ENCODE results near the gene EYS. TPM values are rescaled to one million over a fixed set of nuclear protein-coding genes. Genes with fewer than 3 reads are reported as not detected.
"Not testable (repeated sequence)": the region's sequence is repeated elsewhere in the genome, so short reads cannot be mapped to it uniquely, and the experiment has no call there.

Gene EYS
- total RNA-seq, 2 donors from 2014 or later: 0.18 to 3.5 TPM

DNA sequence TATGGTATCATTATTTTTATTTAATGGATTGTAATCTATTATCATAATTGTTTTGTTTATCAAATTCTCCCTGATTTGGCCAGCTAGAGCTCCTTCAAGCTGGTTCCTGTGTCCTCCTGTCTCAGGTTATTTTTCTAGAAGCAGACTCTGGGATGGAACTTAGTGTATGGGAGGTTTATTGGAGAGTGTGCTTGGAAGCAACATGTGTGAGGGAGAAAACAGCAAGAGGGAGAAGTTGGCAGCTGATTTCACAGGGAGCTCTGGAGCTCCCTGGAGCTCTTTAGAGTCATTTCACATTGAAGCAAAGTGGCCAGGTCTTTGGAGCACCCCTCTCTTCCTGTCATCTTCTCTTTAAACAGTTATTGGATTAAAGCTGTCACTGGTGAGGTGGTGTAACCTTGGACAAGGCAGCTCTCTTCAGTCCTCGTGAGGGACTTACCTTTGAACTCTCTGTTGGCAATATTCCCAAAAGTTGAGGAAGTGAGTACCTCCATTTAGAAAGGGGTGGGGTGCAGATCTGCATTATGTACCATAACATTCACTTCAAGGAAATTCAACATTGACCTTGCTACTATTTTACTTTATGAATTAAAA lies 1967.8 kb downstream of the EYS start:
- Histone ChIP-seq H3K27ac (no peak overlapping the region), H3K27me3 (replicated peaks; ENCODE audit: insufficient read depth) (no peaks in the 10 kb centered on the region), H3K9me3 (no peaks in the 10 kb centered on the region), H3K4me3 (no peak overlapping the region), H3K4me1 (replicated peaks) (no peaks in the 10 kb centered on the region), H3K36me3 (no peaks in the 10 kb centered on the region)
- intact Hi-C loops (cut with DNase I): no loop called here
- TF ChIP-seq POLR2A (IDR thresholded peaks at IDR 0.05): no peak
- no peak for TF ChIP-seq CTCF (IDR thresholded peaks at IDR 0.05)
- no peak for TF ChIP-seq POLR2AphosphoS5 (IDR thresholded peaks at IDR 0.05)
- DNase-seq (ENCODE audit: low spot score): no peak
- WGBS: 33% methylated on average over 1 of the region's 1 CpG

GRCh38 chr6:63738190-63738589 lies 1968.8 kb downstream of the EYS start:
- 98% methylated on average over 2 of the region's 2 CpGs for WGBS
- DNase-seq (ENCODE audit: low spot score); intact Hi-C loops (cut with DNase I); H3K27me3 ChIP-seq (replicated peaks; ENCODE audit: insufficient read depth); H3K36me3 ChIP-seq; H3K9me3 ChIP-seq; H3K4me3 ChIP-seq; H3K4me1 ChIP-seq (replicated peaks); H3K27ac ChIP-seq: not testable (repeated sequence)

DNA sequence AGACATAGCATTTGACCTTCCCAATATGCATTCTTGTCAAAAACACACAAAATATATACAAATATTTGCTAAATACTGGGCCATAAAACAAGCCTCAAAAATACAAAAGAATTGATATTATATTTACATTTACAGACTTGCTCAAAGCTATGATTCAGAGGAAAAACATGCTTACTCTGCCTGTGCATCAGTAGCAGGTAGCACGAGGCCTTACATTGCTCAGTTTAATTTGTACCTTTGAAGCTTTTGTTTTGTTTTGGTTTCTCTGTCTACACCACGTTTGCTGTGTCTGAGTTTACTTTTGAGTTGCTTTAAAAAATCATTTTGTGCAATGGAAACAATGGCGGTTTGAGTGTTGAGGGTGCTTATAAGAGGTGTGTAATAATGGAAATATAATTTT lies 1972.1 kb downstream of the EYS start:
- TF ChIP-seq CTCF (IDR thresholded peaks at IDR 0.05): no peak
- TF ChIP-seq POLR2A (IDR thresholded peaks at IDR 0.05): no peak
- TF ChIP-seq POLR2AphosphoS5 (IDR thresholded peaks at IDR 0.05): no peak
- DNase-seq (ENCODE audit: low spot score): no peak
- H3K27me3 ChIP-seq (replicated peaks; ENCODE audit: insufficient read depth): no peaks in the 10 kb centered on the region
- intact Hi-C loops (cut with DNase I): no loop called here
- H3K27ac ChIP-seq: no peak overlapping the region
- no peaks in the 10 kb centered on the region for H3K9me3 ChIP-seq
- 60% methylated on average over 3 of the region's 3 CpGs for WGBS
- H3K36me3 ChIP-seq: no peaks in the 10 kb centered on the region
- no peaks in the 10 kb centered on the region for H3K4me1 ChIP-seq (replicated peaks)
- H3K4me3 ChIP-seq: no peak overlapping the region

DNA sequence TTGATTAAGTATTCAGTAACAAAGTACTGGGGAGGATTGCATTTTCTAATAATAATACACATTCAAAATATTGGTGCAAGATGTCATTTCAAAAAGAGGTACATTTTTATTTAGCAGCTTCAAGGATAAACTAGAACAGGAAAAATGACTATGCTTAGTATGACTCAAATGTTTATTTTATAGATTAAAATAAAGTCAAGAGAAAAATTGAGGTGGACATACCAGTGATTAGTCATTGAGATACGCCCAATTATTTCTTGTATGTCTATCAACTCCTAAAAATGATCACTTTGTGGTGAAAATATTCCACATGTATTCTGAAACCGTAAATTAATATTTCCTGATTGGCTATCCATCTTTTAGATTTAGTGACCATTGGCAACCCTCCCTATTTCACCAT lies 1974.7 kb downstream of the EYS start:
- DNase-seq (ENCODE audit: low spot score): no peak
- Histone ChIP-seq H3K36me3 (no peaks in the 10 kb centered on the region), H3K27ac (no peak overlapping the region), H3K4me1 (replicated peaks) (no peaks in the 10 kb centered on the region), H3K27me3 (replicated peaks; ENCODE audit: insufficient read depth) (no peaks in the 10 kb centered on the region), H3K4me3 (no peak overlapping the region), H3K9me3 (no peaks in the 10 kb centered on the region)
- WGBS: 95% methylated on average over 2 of the region's 2 CpGs
- intact Hi-C loops (cut with DNase I): no loop called here
- no peak for TF ChIP-seq CTCF (IDR thresholded peaks at IDR 0.05)
- no peak for TF ChIP-seq POLR2A (IDR thresholded peaks at IDR 0.05)
- no peak for TF ChIP-seq POLR2AphosphoS5 (IDR thresholded peaks at IDR 0.05)

GRCh38 chr6:63731930-63732329 lies 1975.1 kb downstream of the EYS start:
- Histone ChIP-seq H3K27me3 (replicated peaks; ENCODE audit: insufficient read depth) (no peaks in the 10 kb centered on the region), H3K9me3 (no peaks in the 10 kb centered on the region), H3K4me1 (replicated peaks) (no peaks in the 10 kb centered on the region), H3K36me3 (no peaks in the 10 kb centered on the region), H3K27ac (no peak overlapping the region), H3K4me3 (no peak overlapping the region)
- no peak for TF ChIP-seq POLR2AphosphoS5 (IDR thresholded peaks at IDR 0.05)
- no peak for TF ChIP-seq POLR2A (IDR thresholded peaks at IDR 0.05)
- TF ChIP-seq CTCF (IDR thresholded peaks at IDR 0.05): no peak
- no peak for DNase-seq (ENCODE audit: low spot score)
- WGBS: 92% methylated on average over 3 of the region's 3 CpGs
- intact Hi-C loops (cut with DNase I): no loop called here
